ENCODE measurements around the gene MAFB.

The MAFB gene

DNA sequence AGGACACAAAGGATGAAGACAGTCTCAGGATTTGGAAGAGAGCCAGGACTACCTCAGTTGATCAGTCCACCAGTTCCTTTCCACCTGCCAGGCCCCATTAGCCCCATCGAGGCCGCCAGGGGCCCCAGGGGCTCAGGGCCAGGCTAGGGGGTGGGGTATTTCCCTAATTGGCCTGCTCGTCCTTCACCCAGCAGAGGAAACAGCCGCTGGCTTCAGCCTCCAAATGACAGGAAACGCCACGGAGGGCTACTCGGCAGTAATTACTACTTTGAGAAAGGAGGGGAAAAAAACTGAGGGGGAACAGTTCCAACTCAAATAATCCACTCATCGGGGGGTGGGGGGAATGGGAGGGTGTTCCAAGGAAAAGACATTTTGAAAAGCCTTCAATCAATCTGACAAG lies 42.7 kb downstream of the MAFB start:
- no peak for TF ChIP-seq CTCF (IDR thresholded peaks at IDR 0.05; ENCODE audit: low read depth, low read length, missing control alignments)
- no peak overlapping the region for H3K4me3 ChIP-seq (replicated peaks; ENCODE audit: low read depth, low read length)
- no peak for DNase-seq (ENCODE audit: extremely low read depth, low read depth)

- no peak for DNase-seq (ENCODE audit: extremely low read depth, low read depth)
- no peak overlapping the region for H3K4me3 ChIP-seq (replicated peaks; ENCODE audit: low read depth, low read length)
- TF ChIP-seq CTCF (IDR thresholded peaks at IDR 0.05; ENCODE audit: low read depth, low read length, missing control alignments), result no peak
These were observed 44.2 kb downstream of the MAFB start for GRCh38 chr20:40644863-40645262.

GRCh38 chr20:40643891-40644290 lies 45.1 kb downstream of the MAFB start:
- no peak for TF ChIP-seq CTCF (IDR thresholded peaks at IDR 0.05; ENCODE audit: low read depth, low read length, missing control alignments)
- no peak for DNase-seq (ENCODE audit: extremely low read depth, low read depth)
- H3K4me3 ChIP-seq (replicated peaks; ENCODE audit: low read depth, low read length), result no peak overlapping the region

DNA sequence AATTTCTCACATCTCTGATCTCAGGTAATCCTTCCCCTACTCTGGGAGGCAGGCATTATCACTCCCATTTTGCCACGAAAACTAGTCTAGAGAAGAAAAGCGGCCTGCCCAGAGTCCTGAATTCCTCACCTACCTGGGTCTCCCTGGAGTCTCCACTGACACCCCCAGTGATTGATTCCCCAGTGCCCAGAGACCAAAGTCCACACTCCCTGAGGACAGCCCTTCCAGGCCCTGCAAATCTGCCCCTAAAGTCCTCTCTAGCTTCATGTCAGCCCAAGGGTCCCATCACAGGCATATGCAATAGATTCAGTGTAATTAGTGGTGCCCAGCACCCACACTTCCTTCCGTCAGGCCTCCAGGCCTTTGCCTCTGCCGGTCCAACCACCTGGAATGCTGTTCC lies 47.2 kb downstream of the MAFB start:
- no peak for TF ChIP-seq CTCF (IDR thresholded peaks at IDR 0.05; ENCODE audit: low read depth, low read length, missing control alignments)

GRCh38 chr20:40641202-40641601 lies 47.8 kb downstream of the MAFB start:
- H3K4me3 ChIP-seq (replicated peaks; ENCODE audit: low read depth, low read length), result no peak overlapping the region
- no peak for DNase-seq (ENCODE audit: extremely low read depth, low read depth)
- TF ChIP-seq CTCF (IDR thresholded peaks at IDR 0.05; ENCODE audit: low read depth, low read length, missing control alignments), result no peak

More for the DNA sequence above, 47.2 kb downstream of the MAFB start:
- no peak for DNase-seq (ENCODE audit: extremely low read depth, low read depth)
- no peak overlapping the region for H3K4me3 ChIP-seq (replicated peaks; ENCODE audit: low read depth, low read length)

DNA sequence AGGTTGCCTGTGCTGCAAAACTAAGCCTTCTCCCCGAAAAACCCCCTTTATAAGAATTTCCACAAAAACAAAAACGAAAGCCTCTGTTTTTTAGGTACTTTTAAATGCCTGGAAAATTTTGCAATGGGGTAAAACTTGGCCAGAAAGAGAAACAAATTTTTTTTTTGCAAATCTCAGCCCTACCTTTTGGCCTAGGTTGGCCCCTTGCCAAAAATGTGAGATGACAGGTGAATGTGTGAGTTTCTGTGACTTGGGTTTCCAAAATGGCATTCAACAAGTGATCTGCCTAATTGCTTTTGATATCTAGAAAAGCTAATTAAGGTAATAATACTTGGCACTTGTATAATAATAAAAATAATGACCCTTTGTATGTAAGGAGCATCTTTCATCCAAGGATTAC lies 48.4 kb downstream of the MAFB start:
- no peak for TF ChIP-seq CTCF (IDR thresholded peaks at IDR 0.05; ENCODE audit: low read depth, low read length, missing control alignments)

GRCh38 chr20:40639676-40640355 lies 49.2 kb downstream of the MAFB start:
- H3K4me3 ChIP-seq (replicated peaks; ENCODE audit: low read depth, low read length), result no peak overlapping the region
- no peak for TF ChIP-seq CTCF (IDR thresholded peaks at IDR 0.05; ENCODE audit: low read depth, low read length, missing control alignments)
- no peak for DNase-seq (ENCODE audit: extremely low read depth, low read depth)

More for the DNA sequence above, 48.4 kb downstream of the MAFB start:
- DNase-seq (ENCODE audit: extremely low read depth, low read depth), result no peak
- H3K4me3 ChIP-seq (replicated peaks; ENCODE audit: low read depth, low read length), result no peak overlapping the region

All from HFF-Myc (cell line).